Loucy (cell line): Measurements from ENCODE around the gene PON1.

Experiments
- EZH2phosphoT487 ChIP-seq: fragments of 200-600 bp; IDR thresholded peaks from 2 replicates; pipeline ENCODE4 v1.6.1; 2018; ENCODE audit warnings: antibody characterized with exemption, mild to moderate bottlenecking, moderate library complexity, borderline replicate concordance
- TF ChIP-seq, protein P1 (sequence below): fragments of 200-600 bp; sonication (generic); conservative IDR thresholded peaks from 2 replicates; pipeline ENCODE4 v1.5.1; 2014; ENCODE audit warnings: mild to moderate bottlenecking, antibody characterized with exemption, low read length

DNA sequence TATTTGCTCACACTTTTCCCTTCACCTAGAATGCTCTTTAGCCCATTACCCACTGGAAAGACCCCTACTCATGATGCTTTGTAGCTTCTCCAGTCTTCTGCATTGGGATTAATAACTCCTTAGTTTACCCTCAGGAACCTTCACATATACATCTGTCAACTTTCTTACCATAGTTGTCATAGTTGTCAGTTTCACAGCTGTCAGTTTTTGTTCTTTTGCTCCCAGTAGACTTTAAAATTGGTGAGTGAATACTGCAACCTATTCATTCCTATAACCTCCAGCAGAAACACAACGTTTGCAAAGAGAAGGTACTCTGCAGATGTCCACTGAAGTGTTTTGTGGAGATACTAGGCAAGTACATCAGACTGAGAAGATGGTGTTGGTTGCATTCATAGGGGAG lies 2.6 kb downstream of the PON1 start:
- no peak for TF ChIP-seq EZH2phosphoT487
- TF ChIP-seq, protein P1, sequence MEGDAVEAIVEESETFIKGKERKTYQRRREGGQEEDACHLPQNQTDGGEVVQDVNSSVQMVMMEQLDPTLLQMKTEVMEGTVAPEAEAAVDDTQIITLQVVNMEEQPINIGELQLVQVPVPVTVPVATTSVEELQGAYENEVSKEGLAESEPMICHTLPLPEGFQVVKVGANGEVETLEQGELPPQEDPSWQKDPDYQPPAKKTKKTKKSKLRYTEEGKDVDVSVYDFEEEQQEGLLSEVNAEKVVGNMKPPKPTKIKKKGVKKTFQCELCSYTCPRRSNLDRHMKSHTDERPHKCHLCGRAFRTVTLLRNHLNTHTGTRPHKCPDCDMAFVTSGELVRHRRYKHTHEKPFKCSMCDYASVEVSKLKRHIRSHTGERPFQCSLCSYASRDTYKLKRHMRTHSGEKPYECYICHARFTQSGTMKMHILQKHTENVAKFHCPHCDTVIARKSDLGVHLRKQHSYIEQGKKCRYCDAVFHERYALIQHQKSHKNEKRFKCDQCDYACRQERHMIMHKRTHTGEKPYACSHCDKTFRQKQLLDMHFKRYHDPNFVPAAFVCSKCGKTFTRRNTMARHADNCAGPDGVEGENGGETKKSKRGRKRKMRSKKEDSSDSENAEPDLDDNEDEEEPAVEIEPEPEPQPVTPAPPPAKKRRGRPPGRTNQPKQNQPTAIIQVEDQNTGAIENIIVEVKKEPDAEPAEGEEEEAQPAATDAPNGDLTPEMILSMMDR = no peak
